ENCODE measurements around the gene PPCDC. TPM values are rescaled to one million over a fixed set of nuclear protein-coding genes. Genes with fewer than 3 reads are reported as not detected.

Gene PPCDC
- total and polyA plus RNA-seq, 2 of the 4 experiments (the other 2 are of a cell fraction) = 13.3 to 16.3 TPM

GRCh38 chr15:75089456-75090387 lies 66.3 kb downstream of the PPCDC start:
- no peak overlapping the region for H2AK9ac ChIP-seq (replicated peaks; ENCODE audit: low read depth, low read length, poor library complexity)
- no peaks in the 10 kb centered on the region for H3K27me3 ChIP-seq (ENCODE audit: control insufficient read depth, insufficient read depth, low read length)
- H3K4ac ChIP-seq (ENCODE audit: low read depth, low read length) = no peak overlapping the region
- in situ Hi-C loops (cut with MboI; ENCODE audit: low sequenced_read_pairs) = no loop called here
- no peaks in the 10 kb centered on the region for H3K9me3 ChIP-seq (ENCODE audit: control insufficient read depth, insufficient read depth, low read length)
- H4K20me1 ChIP-seq (ENCODE audit: insufficient read depth, low read length) = no peaks in the 10 kb centered on the region
- dilution Hi-C loops (cut with HindIII; ENCODE audit: low sequenced_read_pairs, unreplicated experiment) = no loop called here
- BruUV-seq (replicated peaks) = no TSS peak
- no peak overlapping the region for H4K8ac ChIP-seq (ENCODE audit: low read depth in 2 of 2, low read length in 2 of 2)
- no peaks in the 10 kb centered on the region for H3K79me1 ChIP-seq (ENCODE audit: low read depth in 1 of 2, low read length in 2 of 2)
- H3K4me2 ChIP-seq (ENCODE audit: low read depth, low read length) = no peak overlapping the region
- no peak overlapping the region for H2BK15ac ChIP-seq (ENCODE audit: low read depth, low read length)
- H2AFZ ChIP-seq (replicated peaks; ENCODE audit: low read length, poor library complexity) = no peak overlapping the region
- no peak overlapping the region for H3K4me3 ChIP-seq (ENCODE audit: insufficient read depth, low read depth, low read length)
- WGBS, 2 experiments (ENCODE audit: extremely low coverage in 2 of 2, insufficient read length in 1 of 2) = 90% methylated on average over 2 of the region's 6 CpGs; no CpG with 5 or more reads in 1 of the 2 experiments
- H2BK120ac ChIP-seq (ENCODE audit: low read depth, low read length) = no peak overlapping the region
- intact Hi-C loops (cut with micrococcal nuclease) = no loop called here
- ATAC-seq (ENCODE audit: low read depth) = no peak
- H2AK5ac ChIP-seq (ENCODE audit: low read depth, low read length) = no peak overlapping the region
- no peak overlapping the region for H2BK20ac ChIP-seq (ENCODE audit: low read depth, low read length)
- no peak overlapping the region for H3K56ac ChIP-seq (ENCODE audit: extremely low read depth, insufficient read depth, low read length)
- no peak overlapping the region for H3K23ac ChIP-seq (ENCODE audit: low read depth, low read length)
- CTCF ChIA-PET = no interaction called here
- H3K9ac ChIP-seq (ENCODE audit: low read depth, low read length) = no peak overlapping the region
- DNase-seq = no peak
- no peak overlapping the region for H3K18ac ChIP-seq (ENCODE audit: low read depth, low read length)
- H3K4me1 ChIP-seq (ENCODE audit: control insufficient read depth, insufficient read depth, low read length) = no peaks in the 10 kb centered on the region
- H3K36me3 ChIP-seq (ENCODE audit: control insufficient read depth, insufficient read depth, low read length) = no peaks in the 10 kb centered on the region
- no peak overlapping the region for H2BK5ac ChIP-seq (ENCODE audit: low read depth, low read length, poor library complexity, severe bottlenecking)
- H3K9me1 ChIP-seq (ENCODE audit: insufficient read depth, low read length) = no peaks in the 10 kb centered on the region
- H4K5ac ChIP-seq (ENCODE audit: low read depth, low read length) = no peak overlapping the region
- POLR2A ChIA-PET (ENCODE audit: unreplicated experiment) = no interaction called here
- H3K14ac ChIP-seq (replicated peaks; ENCODE audit: low read depth, low read length) = no peak overlapping the region
- no peak overlapping the region for H4K91ac ChIP-seq (ENCODE audit: insufficient read depth, low read depth, low read length)
- no peak overlapping the region for H3K27ac ChIP-seq (ENCODE audit: insufficient read depth, low read length)
- TF ChIP-seq, protein P1, sequence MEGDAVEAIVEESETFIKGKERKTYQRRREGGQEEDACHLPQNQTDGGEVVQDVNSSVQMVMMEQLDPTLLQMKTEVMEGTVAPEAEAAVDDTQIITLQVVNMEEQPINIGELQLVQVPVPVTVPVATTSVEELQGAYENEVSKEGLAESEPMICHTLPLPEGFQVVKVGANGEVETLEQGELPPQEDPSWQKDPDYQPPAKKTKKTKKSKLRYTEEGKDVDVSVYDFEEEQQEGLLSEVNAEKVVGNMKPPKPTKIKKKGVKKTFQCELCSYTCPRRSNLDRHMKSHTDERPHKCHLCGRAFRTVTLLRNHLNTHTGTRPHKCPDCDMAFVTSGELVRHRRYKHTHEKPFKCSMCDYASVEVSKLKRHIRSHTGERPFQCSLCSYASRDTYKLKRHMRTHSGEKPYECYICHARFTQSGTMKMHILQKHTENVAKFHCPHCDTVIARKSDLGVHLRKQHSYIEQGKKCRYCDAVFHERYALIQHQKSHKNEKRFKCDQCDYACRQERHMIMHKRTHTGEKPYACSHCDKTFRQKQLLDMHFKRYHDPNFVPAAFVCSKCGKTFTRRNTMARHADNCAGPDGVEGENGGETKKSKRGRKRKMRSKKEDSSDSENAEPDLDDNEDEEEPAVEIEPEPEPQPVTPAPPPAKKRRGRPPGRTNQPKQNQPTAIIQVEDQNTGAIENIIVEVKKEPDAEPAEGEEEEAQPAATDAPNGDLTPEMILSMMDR (conservative IDR thresholded peaks at IDR 0.05; ENCODE audit: low read depth, low read length) = no peak
- no peak for TF ChIP-seq BHLHE40 (IDR thresholded peaks at IDR 0.05; ENCODE audit: low read depth, low read length)
- no peak for TF ChIP-seq FOS (IDR thresholded peaks at IDR 0.05; ENCODE audit: low read depth, low read length)
- no peak for TF ChIP-seq SMC3 (IDR thresholded peaks at IDR 0.05; ENCODE audit: low read depth, low read length)
- no peak for TF ChIP-seq RAD21 (IDR thresholded peaks at IDR 0.05; ENCODE audit: low read length)
- TF ChIP-seq NFE2L2 (IDR thresholded peaks at IDR 0.05; ENCODE audit: low read depth, low read length) = no peak
- TF ChIP-seq MXI1 (IDR thresholded peaks at IDR 0.05; ENCODE audit: borderline replicate concordance, low read depth, low read length) = no peak
- no peak for TF ChIP-seq USF2 (IDR thresholded peaks at IDR 0.05; ENCODE audit: low read depth, low read length)
- TF ChIP-seq CHD1 (IDR thresholded peaks at IDR 0.05; ENCODE audit: low read depth, low read length) = no peak
- TF ChIP-seq CEBPB (IDR thresholded peaks at IDR 0.05; ENCODE audit: low read depth, low read length) = no peak
- no peak for TF ChIP-seq MAZ (IDR thresholded peaks at IDR 0.05; ENCODE audit: borderline replicate concordance, low read depth, low read length)
- TF ChIP-seq, protein P2, sequence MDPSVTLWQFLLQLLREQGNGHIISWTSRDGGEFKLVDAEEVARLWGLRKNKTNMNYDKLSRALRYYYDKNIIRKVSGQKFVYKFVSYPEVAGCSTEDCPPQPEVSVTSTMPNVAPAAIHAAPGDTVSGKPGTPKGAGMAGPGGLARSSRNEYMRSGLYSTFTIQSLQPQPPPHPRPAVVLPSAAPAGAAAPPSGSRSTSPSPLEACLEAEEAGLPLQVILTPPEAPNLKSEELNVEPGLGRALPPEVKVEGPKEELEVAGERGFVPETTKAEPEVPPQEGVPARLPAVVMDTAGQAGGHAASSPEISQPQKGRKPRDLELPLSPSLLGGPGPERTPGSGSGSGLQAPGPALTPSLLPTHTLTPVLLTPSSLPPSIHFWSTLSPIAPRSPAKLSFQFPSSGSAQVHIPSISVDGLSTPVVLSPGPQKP (IDR thresholded peaks at IDR 0.05; ENCODE audit: borderline replicate concordance, low read depth, low read length) = no peak
- TF ChIP-seq RCOR1 (IDR thresholded peaks at IDR 0.05; ENCODE audit: insufficient replicate concordance, low read length) = no peak
- TF ChIP-seq MAFK (IDR thresholded peaks at IDR 0.05; ENCODE audit: low read depth, low read length) = no peak
- no peak for TF ChIP-seq POLR2A (IDR thresholded peaks at IDR 0.05; ENCODE audit: low read depth, low read length)
